ENCODE results near the gene RAP1GAP.

Gene RAP1GAP

GRCh38 chr1:21624571-21625389, 44.4 kb downstream of the RAP1GAP start:
- peak; percentile 70 for DNase-seq

- DNase-seq: no peak
Observed at GRCh38 chr1:21623410-21623961, 45.7 kb downstream of the RAP1GAP start.

- no peak for DNase-seq
Observed at GRCh38 chr1:21622466-21623315, 46.5 kb downstream of the RAP1GAP start.

GRCh38 chr1:21621761-21622436, 47.3 kb downstream of the RAP1GAP start:
- DNase-seq: no peak

- DNase-seq: no peak
Observed at GRCh38 chr1:21621051-21621450, 48.1 kb downstream of the RAP1GAP start.

GRCh38 chr1:21620496-21620895, 48.7 kb downstream of the RAP1GAP start:
- DNase-seq: peak; percentile 36

GRCh38 chr1:21620011-21620410, 49.1 kb downstream of the RAP1GAP start:
- no peak for DNase-seq

- DNase-seq: no peak
Observed at GRCh38 chr1:21619375-21619947, 49.7 kb downstream of the RAP1GAP start.

- DNase-seq: no peak
Observed at GRCh38 chr1:21618561-21619374, 50.4 kb downstream of the RAP1GAP start.

GRCh38 chr1:21618059-21618458, 51.1 kb downstream of the RAP1GAP start:
- no peak for DNase-seq

- DNase-seq: no peak
Observed at GRCh38 chr1:21617126-21617738, 51.9 kb downstream of the RAP1GAP start.

GRCh38 chr1:21616372-21616771, 52.8 kb downstream of the RAP1GAP start:
- DNase-seq: no peak

- DNase-seq: no peak
Observed at GRCh38 chr1:21614419-21615115, 54.6 kb downstream of the RAP1GAP start.

- no peak for DNase-seq
Observed at GRCh38 chr1:21613072-21613867, 55.9 kb downstream of the RAP1GAP start.

- DNase-seq: no peak
Observed at GRCh38 chr1:21612057-21612456, 57.1 kb downstream of the RAP1GAP start.

GRCh38 chr1:21610989-21611785, 58.0 kb downstream of the RAP1GAP start:
- no peak for DNase-seq

- no peak for DNase-seq
Observed at GRCh38 chr1:21610027-21610426, 59.1 kb downstream of the RAP1GAP start.

- no peak for DNase-seq
Observed at GRCh38 chr1:21608798-21609197, 60.4 kb downstream of the RAP1GAP start.

Measured in NCI-H1694 (cell line).